PFSK-1 (cell line): Measurements from ENCODE around the gene TMEM181.

Experiments used
- POLR2AphosphoS5 ChIP-seq: IDR thresholded peaks from 2 replicates; pipeline ENCODE4 v1.6.1; 2012; ENCODE audit warnings: low read depth, mild to moderate bottlenecking, control low read depth, low read length, moderate library complexity
- REST ChIP-seq, 2 experiments: IDR thresholded peaks; 2 replicates each; pipeline versions ENCODE4 v1.6.1 to v1.8.0; 2011 to 2012; ENCODE audit warnings: low read depth in 2 of 2, low read length in 2 of 2, control low read depth in 1 of 2, inconsistent platforms in 1 of 2, mild to moderate bottlenecking in 1 of 2, moderate library complexity in 1 of 2; ENCODE audit not compliant: insufficient read depth in 1 of 2
- SIN3A ChIP-seq: IDR thresholded peaks from 2 replicates; pipeline ENCODE4 v1.6.1; 2012; ENCODE audit warnings: mild to moderate bottlenecking, low read length, moderate library complexity, borderline replicate concordance; ENCODE audit not compliant: insufficient read depth
- TAF1 ChIP-seq: IDR thresholded peaks from 2 replicates; pipeline ENCODE4 v1.6.1; 2012; ENCODE audit warnings: low read length, control low read depth, borderline replicate concordance; ENCODE audit not compliant: insufficient read depth

- TF ChIP-seq POLR2AphosphoS5 (no peak), TAF1 (no peak), REST (IDR thresholded peaks at IDR 0.05; ENCODE audit: insufficient read depth in 1 of 2, low read depth in 2 of 2, low read length in 2 of 2) (no peak), SIN3A (no peak)
These were observed 120.6 kb downstream of the TMEM181 start for GRCh38 chr6:158680481-158680880.
